HCT116 (cell line): ENCODE measurements around the gene KRTAP10-7. TPM values are rescaled to one million over a fixed set of nuclear protein-coding genes. Genes with fewer than 3 reads are reported as not detected.

Source experiments
- ATAC-seq: fragments of 200-7000 bp; cut with Tn5 transposase; 2 replicates; pipeline ENCODE4 v1.9.1; 2020; ENCODE audit warnings: mild to moderate bottlenecking, moderate library complexity
- BruUV-seq: library from RNA; stranded (reverse); fragments of 400-500 nt; replicated peaks from 2 replicates; lab custom pipeline; 2021; lab: Mats Ljungman, UMichigan
- CTCF ChIA-PET: fragments of 300-600 bp; sonication (Branson Sonifier 250); formaldehyde crosslinking; loops from one replicate; lab custom pipeline; 2021; ENCODE audit warnings: antibody characterized with exemption; lab: Charles Lee
- POLR2A ChIA-PET: fragments of 300-600, 350-600 bp; sonication (Branson Sonifier 250); formaldehyde crosslinking; loops from one replicate; lab custom pipeline; 2021; ENCODE audit warnings: antibody characterized with exemption; lab: Charles Lee
- RAD21 ChIA-PET, 2 experiments: fragments of 300-600 bp; sonication (Branson Sonifier 250); formaldehyde crosslinking; loops; one replicate each; lab custom pipeline; 2023; ENCODE audit warnings: low total read pairs in 2 of 2; ENCODE audit not compliant: uncharacterized antibody in 2 of 2, unreplicated experiment in 2 of 2, low non-redundant PET in 1 of 2; lab: Charles Lee
- DNase-seq: peaks from one replicate; pipeline ENCODE4 v3.0.0-alpha.2; 2010; ENCODE audit warnings: low read depth, low spot score
- H2AFZ ChIP-seq: fragments of 200-600 bp; shearing (Covaris generic), sonication (generic); 2 replicates; pipeline ENCODE4 v1.6.1; 2017; ENCODE audit warnings: low read depth, mixed run types, mixed read lengths, antibody characterized with exemption, low read length; ENCODE audit not compliant: poor library complexity, severe bottlenecking
- H3K27ac ChIP-seq: 2 replicates; pipeline ENCODE4 v1.5.1; 2012; ENCODE audit warnings: low read depth, low read length
- H3K27me3 ChIP-seq: fragments of 200-600 bp; sonication (generic); 2 replicates; pipeline ENCODE4 v1.6.1; 2016; ENCODE audit warnings: mixed run types, low read length, mixed read lengths; ENCODE audit not compliant: insufficient read depth
- H3K36me3 ChIP-seq, 2 experiments: fragments of 200-500 bp in 1 of 2; fragments of 200-600 bp in 1 of 2; sonication (Bioruptor generic) in 1 of 2; sonication (generic) in 1 of 2; 2 replicates each; pipeline versions ENCODE4 v1.5.1 to v1.6.1; 2014 to 2016; ENCODE audit warnings: low read length in 2 of 2, inconsistent platforms in 1 of 2, mixed read lengths in 1 of 2, mixed run types in 1 of 2; ENCODE audit not compliant: insufficient read depth in 2 of 2, control insufficient read depth in 1 of 2
- H3K4me1 ChIP-seq, 2 experiments: fragments of 200-600 bp in 1 of 2; sonication (generic) in 1 of 2; 2 replicates each; pipeline versions ENCODE4 v1.5.1 to v1.6.1; 2012 to 2017; ENCODE audit warnings: low read length in 2 of 2, inconsistent platforms in 1 of 2, mild to moderate bottlenecking in 1 of 2, mixed read lengths in 1 of 2, mixed run types in 1 of 2, moderate library complexity in 1 of 2; ENCODE audit not compliant: insufficient read depth in 2 of 2, control insufficient read depth in 1 of 2
- H3K4me2 ChIP-seq: fragments of 200-600 bp; sonication (generic); 2 replicates; pipeline ENCODE4 v1.6.1; 2017; ENCODE audit warnings: mixed run types, low read length, mixed read lengths
- H3K4me3 ChIP-seq, 2 experiments: fragments of 200-600 bp in 1 of 2; sonication (generic) in 1 of 2; replicated peaks in 1 of 2; 2 replicates each; pipeline ENCODE4 v1.5.1; 2011 to 2016; ENCODE audit warnings: low read length in 2 of 2, control low read depth in 1 of 2, low read depth in 1 of 2, mild to moderate bottlenecking in 1 of 2, mixed read lengths in 1 of 2, mixed run types in 1 of 2
- H3K79me2 ChIP-seq: fragments of 200-600 bp; sonication (generic); 2 replicates; pipeline ENCODE4 v1.6.1; 2017; ENCODE audit warnings: mild to moderate bottlenecking, mixed run types, low read length, moderate library complexity, mixed read lengths; ENCODE audit not compliant: insufficient read depth
- H3K9ac ChIP-seq: fragments of 200-600 bp; sonication (generic); 2 replicates; pipeline ENCODE4 v1.6.1; 2016; ENCODE audit warnings: low read length, mixed read lengths
- H3K9me2 ChIP-seq: fragments of 200-600 bp; sonication (generic), shearing (Covaris generic); 2 replicates; pipeline ENCODE4 v1.6.1; 2017; ENCODE audit warnings: mixed run types, mild to moderate bottlenecking, moderate library complexity; ENCODE audit not compliant: insufficient read depth
- H3K9me3 ChIP-seq, 2 experiments: fragments of 200-500 bp in 1 of 2; fragments of 200-600 bp in 1 of 2; sonication (Bioruptor generic) in 1 of 2; sonication (generic) in 1 of 2; 2 replicates each; pipeline ENCODE4 v1.6.1; 2014 to 2017; ENCODE audit warnings: low read length in 2 of 2, mixed read lengths in 2 of 2, inconsistent platforms in 1 of 2, low read depth in 1 of 2, mild to moderate bottlenecking in 1 of 2, mixed run types in 1 of 2, moderate library complexity in 1 of 2; ENCODE audit not compliant: control insufficient read depth in 1 of 2, insufficient read depth in 1 of 2
- H4K20me1 ChIP-seq: fragments of 200-600 bp; sonication (generic), shearing (Covaris generic); 2 replicates; pipeline ENCODE4 v1.6.1; 2017; ENCODE audit warnings: mixed run types, mild to moderate bottlenecking, moderate library complexity; ENCODE audit not compliant: insufficient read depth
- ATF3 ChIP-seq: IDR thresholded peaks from 2 replicates; pipeline ENCODE4 v1.6.1; 2012
- CEBPB ChIP-seq: IDR thresholded peaks from 2 replicates; pipeline ENCODE4 v1.6.1; 2012; ENCODE audit warnings: low read depth
- CTCF ChIP-seq, 3 experiments: fragments of 200-600 bp in 1 of 3; sonication (generic) in 1 of 3; IDR thresholded peaks in 2 of 3; conservative IDR thresholded peaks in 1 of 3; 2 replicates each; pipeline ENCODE4 v1.5.1; 2012 to 2017; ENCODE audit warnings: low read depth in 2 of 3, low read length in 2 of 3, antibody characterized with exemption in 1 of 3, borderline replicate concordance in 1 of 3, control low read depth in 1 of 3, mild to moderate bottlenecking in 1 of 3, mixed read lengths in 1 of 3, mixed run types in 1 of 3, moderate library complexity in 1 of 3; ENCODE audit not compliant: insufficient read depth in 1 of 3
- EGR1 ChIP-seq: IDR thresholded peaks from 2 replicates; pipeline ENCODE4 v1.6.1; 2012; ENCODE audit warnings: low read depth
- ELF1 ChIP-seq: IDR thresholded peaks from 2 replicates; pipeline ENCODE4 v1.6.1; 2012; ENCODE audit warnings: low read depth, borderline replicate concordance
- EZH2 ChIP-seq: fragments of 200-600 bp; sonication (generic); IDR thresholded peaks from 2 replicates; pipeline ENCODE4 v1.6.1; 2017; ENCODE audit warnings: antibody characterized with exemption, mixed run types
- EZH2phosphoT487 ChIP-seq: fragments of 200-600 bp; IDR thresholded peaks from 2 replicates; pipeline ENCODE4 v1.6.1; 2018; ENCODE audit warnings: antibody characterized with exemption, borderline replicate concordance
- FOSL1 ChIP-seq: IDR thresholded peaks from 2 replicates; pipeline ENCODE4 v1.6.1; 2012; ENCODE audit warnings: low read depth
- JUND ChIP-seq: IDR thresholded peaks from 2 replicates; pipeline ENCODE4 v1.6.1; 2012
- MAX ChIP-seq: IDR thresholded peaks from 2 replicates; pipeline ENCODE4 v1.6.1; 2012
- POLR2A ChIP-seq: IDR thresholded peaks from 2 replicates; pipeline ENCODE4 v1.7.0; 2011; ENCODE audit warnings: borderline replicate concordance; ENCODE audit not compliant: insufficient read depth, insufficient read length; ENCODE audit errors: extremely low read depth
- RAD21 ChIP-seq: IDR thresholded peaks from 2 replicates; pipeline ENCODE4 v1.6.1; 2012; ENCODE audit warnings: low read depth, mild to moderate bottlenecking
- REST ChIP-seq: IDR thresholded peaks from 2 replicates; pipeline ENCODE4 v1.6.1; 2012; ENCODE audit warnings: low read depth
- SP1 ChIP-seq: IDR thresholded peaks from 2 replicates; pipeline ENCODE4 v1.6.1; 2012; ENCODE audit warnings: low read depth
- TCF7L2 ChIP-seq: IDR thresholded peaks from 2 replicates; pipeline ENCODE4 v1.7.0; 2011; ENCODE audit warnings: borderline replicate concordance, inconsistent platforms; ENCODE audit not compliant: insufficient read depth, insufficient read length; ENCODE audit errors: extremely low read depth
- ZBTB33 ChIP-seq: IDR thresholded peaks from 2 replicates; pipeline ENCODE4 v1.6.1; 2011; ENCODE audit warnings: mild to moderate bottlenecking, low read length, moderate library complexity; ENCODE audit not compliant: insufficient replicate concordance; ENCODE audit errors: extremely low read depth
- ZFX ChIP-seq: fragments of 450-650 bp; IDR thresholded peaks from 2 replicates; pipeline ENCODE4 v1.6.1; 2017
- ZNF274 ChIP-seq: fragments of 200-500 bp; sonication (Bioruptor generic); IDR thresholded peaks from 2 replicates; pipeline ENCODE4 v1.6.1; 2014; ENCODE audit warnings: mild to moderate bottlenecking, low read depth, low read length, inconsistent platforms
- intact Hi-C: fragments of 100-400 bp; cut with micrococcal nuclease; formaldehyde crosslinking; loops from 2 replicates; pipeline ENCODE4 v1.10.0; 2022
- total RNA-seq: library from RNA; stranded (reverse); gene quantifications from one replicate; pipeline ENCODE4 v1.2.1, GENCODE V29; 2021; ENCODE audit not compliant: unreplicated experiment

KRTAP10-7 gene
- total RNA-seq, 1 experiment from 2014 or later: not detected

- Histone ChIP-seq H3K36me3 (no peaks in the 10 kb centered on the region), H3K4me1 (no peaks in the 10 kb centered on the region), H3K9me2 (no peaks in the 10 kb centered on the region), H3K9ac (no peak overlapping the region), H3K27ac (no peak overlapping the region), H2AFZ (no peak overlapping the region), H3K27me3 (peaks cover 6% of the 10 kb centered on the region), H3K4me3 (no peak overlapping the region), H3K9me3 (no peaks in the 10 kb centered on the region), H3K4me2 (no peak overlapping the region), H3K79me2 (no peaks in the 10 kb centered on the region), H4K20me1 (no peaks in the 10 kb centered on the region)
- intact Hi-C loops: loop anchor here (10.0 kb wide), 1 partner anchor 108 kb away; no protein-coding TSS in a partner anchor
- TF ChIP-seq POLR2A: no peak
- no peak for TF ChIP-seq ATF3
- TF ChIP-seq CEBPB: no peak
- TF ChIP-seq CTCF (IDR thresholded peaks at IDR 0.05 in 2 of 3, conservative IDR thresholded peaks at IDR 0.05 in 1 of 3; ENCODE audit: borderline replicate concordance in 1 of 3, insufficient read depth in 1 of 3, low read depth in 2 of 3, low read length in 2 of 3): no peak
- TF ChIP-seq JUND: no peak
- no peak for TF ChIP-seq ZFX
- TF ChIP-seq REST: no peak
- TF ChIP-seq MAX: no peak
- no peak for TF ChIP-seq EZH2
- no peak for TF ChIP-seq EZH2phosphoT487
- TF ChIP-seq FOSL1: no peak
- TF ChIP-seq ZBTB33: no peak
- no peak for TF ChIP-seq ELF1
- TF ChIP-seq ZNF274: no peak
- no peak for TF ChIP-seq EGR1
- TF ChIP-seq TCF7L2: no peak
- no peak for TF ChIP-seq RAD21
- no peak for TF ChIP-seq SP1
- ChIA-PET RAD21 (no interaction called here), POLR2A (no interaction called here), CTCF (no interaction called here)
- DNase-seq (no peak), ATAC-seq (no peak)
- no TSS peak for BruUV-seq
Observed at GRCh38 chr21:44566403-44566802, 34.0 kb upstream of the KRTAP10-7 start.
